MCF 10A (cell line): ENCODE results near the gene AK5. TPM values are rescaled to one million over a fixed set of nuclear protein-coding genes. Genes with fewer than 3 reads are reported as not detected.

Experiments
- BruUV-seq: library from RNA; stranded (reverse); fragments of 400-500 nt; replicated peaks from 2 replicates; lab custom pipeline; 2021; lab: Mats Ljungman, UMichigan
- CTCF ChIA-PET: fragments of 300-600 bp; sonication (Branson Sonifier 250); formaldehyde crosslinking; extraction: SDS; loops from one replicate; lab custom pipeline; 2021; ENCODE audit warnings: antibody characterized with exemption, inconsistent platforms; lab: Yijun Ruan, JAX
- POLR2A ChIA-PET: fragments of 300-600, 350-650 bp; sonication (Branson Sonifier 250); formaldehyde crosslinking; extraction: SDS; loops from one replicate; lab custom pipeline; 2020; ENCODE audit warnings: antibody characterized with exemption, inconsistent platforms; lab: Yijun Ruan, JAX
- DNase-seq: peaks from one replicate; pipeline ENCODE4 v3.0.0-alpha.2; 2018; ENCODE audit not compliant: unreplicated experiment
- H3K27ac Mint-ChIP-seq: one replicate; pipeline ENCODE4 v1.8.0; 2022; ENCODE audit warnings: mild to moderate bottlenecking, low read depth, mixed read lengths; ENCODE audit not compliant: unreplicated experiment
- H3K27me3 Mint-ChIP-seq: one replicate; pipeline ENCODE4 v1.8.0; 2022; ENCODE audit warnings: mixed read lengths; ENCODE audit not compliant: insufficient read depth, unreplicated experiment
- H3K36me3 Mint-ChIP-seq: one replicate; pipeline ENCODE4 v1.8.0; 2022; ENCODE audit warnings: mild to moderate bottlenecking, moderate library complexity, mixed read lengths; ENCODE audit not compliant: insufficient read depth, unreplicated experiment
- H3K4me1 Mint-ChIP-seq: one replicate; pipeline ENCODE4 v1.8.0; 2022; ENCODE audit warnings: mixed read lengths; ENCODE audit not compliant: insufficient read depth, unreplicated experiment
- H3K4me3 Mint-ChIP-seq: one replicate; pipeline ENCODE4 v1.8.0; 2022; ENCODE audit warnings: mild to moderate bottlenecking, moderate library complexity, mixed read lengths; ENCODE audit not compliant: unreplicated experiment
- H3K9me3 Mint-ChIP-seq: one replicate; pipeline ENCODE4 v1.8.0; 2022; ENCODE audit warnings: mixed read lengths; ENCODE audit not compliant: unreplicated experiment
- intact Hi-C: fragments of 100-400 bp; cut with micrococcal nuclease; formaldehyde crosslinking; loops from 2 replicates; pipeline ENCODE4 v1.14.1; 2022
- total RNA-seq: library from RNA; stranded (reverse); gene quantifications from 2 replicates; pipeline ENCODE4 v1.2.3, GENCODE V29; 2022
- TF ChIP-seq, protein P1 (sequence below): fragments of 200-600 bp; IDR thresholded peaks from one replicate; pipeline ENCODE4 v1.8.0; 2022; ENCODE audit warnings: antibody characterized with exemption, mild to moderate bottlenecking; ENCODE audit not compliant: unreplicated experiment

AK5 gene
- total RNA-seq, 1 experiment from 2014 or later = not detected

DNA sequence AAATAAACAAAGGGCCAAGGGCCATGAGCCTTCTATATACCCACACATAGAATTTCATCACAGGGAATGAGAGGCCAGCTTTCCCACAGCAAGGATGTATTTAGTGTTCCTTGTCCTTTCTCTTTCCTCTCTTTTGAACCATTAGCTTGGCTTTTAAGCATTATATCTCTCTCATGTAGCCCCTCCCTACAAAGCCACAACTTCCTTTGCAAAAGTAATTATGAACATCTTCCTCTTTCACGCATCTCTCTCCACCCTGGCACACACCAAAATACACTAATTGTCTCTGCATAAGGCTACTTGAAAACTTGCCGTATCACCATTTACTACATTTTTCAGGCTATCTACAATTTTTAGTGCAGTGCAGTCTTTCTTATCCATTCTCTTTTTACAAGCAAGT is 1.9 kb upstream of the AK5 start:
- Mint-ChIP-seq H3K27ac (no peak overlapping the region), H3K4me3 (no peak overlapping the region), H3K36me3 (no peaks in the 10 kb centered on the region), H3K4me1 (peaks cover 4% of the 10 kb centered on the region), H3K27me3 (peaks cover 39% of the 10 kb centered on the region), H3K9me3 (no peaks in the 10 kb centered on the region)
- TF ChIP-seq, protein P1, sequence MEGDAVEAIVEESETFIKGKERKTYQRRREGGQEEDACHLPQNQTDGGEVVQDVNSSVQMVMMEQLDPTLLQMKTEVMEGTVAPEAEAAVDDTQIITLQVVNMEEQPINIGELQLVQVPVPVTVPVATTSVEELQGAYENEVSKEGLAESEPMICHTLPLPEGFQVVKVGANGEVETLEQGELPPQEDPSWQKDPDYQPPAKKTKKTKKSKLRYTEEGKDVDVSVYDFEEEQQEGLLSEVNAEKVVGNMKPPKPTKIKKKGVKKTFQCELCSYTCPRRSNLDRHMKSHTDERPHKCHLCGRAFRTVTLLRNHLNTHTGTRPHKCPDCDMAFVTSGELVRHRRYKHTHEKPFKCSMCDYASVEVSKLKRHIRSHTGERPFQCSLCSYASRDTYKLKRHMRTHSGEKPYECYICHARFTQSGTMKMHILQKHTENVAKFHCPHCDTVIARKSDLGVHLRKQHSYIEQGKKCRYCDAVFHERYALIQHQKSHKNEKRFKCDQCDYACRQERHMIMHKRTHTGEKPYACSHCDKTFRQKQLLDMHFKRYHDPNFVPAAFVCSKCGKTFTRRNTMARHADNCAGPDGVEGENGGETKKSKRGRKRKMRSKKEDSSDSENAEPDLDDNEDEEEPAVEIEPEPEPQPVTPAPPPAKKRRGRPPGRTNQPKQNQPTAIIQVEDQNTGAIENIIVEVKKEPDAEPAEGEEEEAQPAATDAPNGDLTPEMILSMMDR = no peak
- no TSS peak for BruUV-seq
- CTCF ChIA-PET = interaction anchor here (0.6 to 0.7 kb wide), 2 partner anchors 895 to 1340 kb away, joined by 3 read pairs; partner anchors contain the start of gene IFI44L
- POLR2A ChIA-PET = no interaction called here
- intact Hi-C loops = no loop called here
- DNase-seq = no peak

DNA sequence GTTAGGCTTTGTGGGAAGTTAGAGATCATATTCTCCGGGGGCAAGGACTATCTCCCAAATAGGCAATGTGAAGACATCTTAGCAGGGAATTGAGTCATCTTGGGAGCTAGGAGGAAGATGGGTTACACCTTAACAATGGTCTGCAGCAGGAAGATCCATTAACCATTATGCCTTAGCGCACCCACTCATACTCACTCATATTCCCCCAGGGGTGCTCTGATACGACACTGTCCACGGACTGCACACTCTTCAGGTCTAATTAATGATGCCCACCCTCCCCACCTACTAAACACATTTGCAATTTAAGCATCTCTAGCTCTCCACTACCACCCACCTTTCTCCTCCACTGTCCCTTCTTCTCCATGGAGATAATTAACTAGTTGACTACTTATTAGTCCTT is 857 bp upstream of the AK5 start:
- ChIA-PET CTCF (interaction anchor here (0.5 to 0.6 kb wide), 2 partner anchors 253 to 809 kb away, joined by 3 to 4 read pairs; no protein-coding TSS in a partner anchor), POLR2A (interaction anchor here (0.6 to 1.3 kb wide), 2 partner anchors 10 to 43 kb away, joined by 3 to 4 read pairs; no protein-coding TSS in a partner anchor)
- TF ChIP-seq, protein P1 = no peak
- Mint-ChIP-seq H3K36me3 (no peaks in the 10 kb centered on the region), H3K4me3 (peak overlapping the region; percentile 53), H3K4me1 (peaks cover 4% of the 10 kb centered on the region), H3K27ac (no peak overlapping the region), H3K9me3 (no peaks in the 10 kb centered on the region), H3K27me3 (peaks cover 47% of the 10 kb centered on the region)
- no peak for DNase-seq
- intact Hi-C loops = no loop called here
- BruUV-seq = no TSS peak

DNA sequence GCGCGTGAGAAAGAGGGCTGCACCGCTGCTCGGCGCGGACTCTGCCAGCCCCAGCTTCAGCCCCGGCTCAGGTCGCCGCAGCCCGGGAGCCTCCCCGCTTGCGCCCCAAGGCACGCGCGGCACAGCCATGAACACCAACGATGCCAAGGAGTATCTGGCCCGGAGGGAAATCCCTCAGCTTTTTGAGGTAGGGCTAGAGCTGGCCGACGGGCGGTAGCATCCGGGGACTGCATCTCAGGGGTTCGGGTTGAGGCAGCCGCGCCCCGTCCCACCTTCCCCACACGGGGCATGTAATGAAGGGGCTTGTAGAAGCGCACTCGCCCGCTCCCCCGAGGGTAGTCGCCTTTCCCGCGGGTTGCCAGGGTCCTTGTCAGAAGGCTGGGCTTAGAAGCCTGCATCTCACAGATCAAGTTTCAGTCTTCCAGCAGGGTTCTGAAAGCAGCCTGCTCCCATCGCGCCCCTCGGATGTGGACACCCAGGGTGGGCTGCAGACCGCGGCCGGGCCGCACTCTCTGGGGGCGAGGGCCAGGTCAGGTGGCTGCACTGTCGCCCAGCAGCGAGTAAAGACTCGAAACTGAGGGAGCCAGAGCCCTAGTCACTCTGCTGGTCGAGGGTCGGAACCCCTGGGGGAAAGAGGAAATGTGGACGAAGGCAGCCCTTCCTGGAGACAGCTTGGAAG is 507 bp downstream of the AK5 start:
- BruUV-seq = no TSS peak
- peak; percentile 30 for DNase-seq
- peaks cover 4% of the 10 kb centered on the region for H3K4me1 Mint-ChIP-seq
- H3K9me3 Mint-ChIP-seq = no peaks in the 10 kb centered on the region
- CTCF ChIA-PET = no interaction called here
- H3K36me3 Mint-ChIP-seq = no peaks in the 10 kb centered on the region
- peaks cover 55% of the 10 kb centered on the region for H3K27me3 Mint-ChIP-seq
- TF ChIP-seq, protein P1 = no peak
- intact Hi-C loops = no loop called here
- peak overlapping the region; percentile 53 for H3K4me3 Mint-ChIP-seq
- POLR2A ChIA-PET = no interaction called here
- H3K27ac Mint-ChIP-seq = no peak overlapping the region

DNA sequence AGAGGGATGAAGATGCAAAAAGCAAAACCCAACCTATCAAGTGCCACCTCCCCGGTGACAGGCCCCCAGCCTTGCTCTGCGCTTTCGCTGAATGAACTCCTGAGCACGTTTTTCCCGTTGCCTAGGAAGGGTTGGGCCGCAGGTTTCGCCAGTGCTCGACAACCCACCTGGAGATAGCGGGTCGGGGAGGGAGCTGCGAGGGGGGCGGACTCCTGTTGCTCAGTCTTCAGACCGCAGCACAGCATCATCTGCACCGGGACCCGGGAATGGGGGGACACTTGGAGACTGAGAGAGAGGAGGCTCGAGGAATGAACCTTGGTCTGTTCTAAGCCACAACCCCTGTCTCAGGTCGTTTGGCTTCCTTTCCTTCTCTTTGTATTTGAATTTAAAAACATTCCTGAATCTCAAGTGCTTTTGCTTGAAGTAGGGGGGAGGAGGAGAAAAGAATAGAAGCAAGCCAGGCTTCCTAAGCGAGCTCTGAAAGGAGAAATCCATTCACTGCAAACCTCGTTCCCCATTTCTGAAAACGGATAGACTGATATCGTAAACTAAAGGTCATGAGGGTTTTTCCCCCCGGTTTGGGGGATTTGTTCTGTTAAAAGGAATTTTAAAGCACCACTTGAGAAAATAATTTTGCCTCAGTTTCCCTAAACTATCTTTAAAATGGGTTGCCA is 1.2 kb downstream of the AK5 start:
- H3K27me3 Mint-ChIP-seq = peaks cover 62% of the 10 kb centered on the region
- BruUV-seq = no TSS peak
- DNase-seq = no peak
- POLR2A ChIA-PET = no interaction called here
- no peak overlapping the region for H3K27ac Mint-ChIP-seq
- CTCF ChIA-PET = no interaction called here
- H3K4me1 Mint-ChIP-seq = peaks cover 4% of the 10 kb centered on the region
- intact Hi-C loops = no loop called here
- no peaks in the 10 kb centered on the region for H3K36me3 Mint-ChIP-seq
- no peaks in the 10 kb centered on the region for H3K9me3 Mint-ChIP-seq
- TF ChIP-seq, protein P1 = no peak
- peak overlapping the region; percentile 53 for H3K4me3 Mint-ChIP-seq
